Neural cell (in vitro differentiated cells): ENCODE data around the gene SIM1. TPM values are rescaled to one million over a fixed set of nuclear protein-coding genes. Genes with fewer than 3 reads are reported as not detected.

ENCODE experiments used
- H2AFZ ChIP-seq: fragments of 200-600, 300-800 bp; sonication (generic), shearing (Covaris generic); 2 replicates; pipeline ENCODE4 v1.6.0; 2014; ENCODE audit warnings: low read depth, mild to moderate bottlenecking, antibody characterized with exemption, low read length, moderate library complexity
- H3F3A ChIP-seq: fragments of 200-600 bp; shearing (Covaris generic); 2 replicates; pipeline ENCODE4 v1.6.1; 2016; ENCODE audit warnings: mild to moderate bottlenecking, moderate library complexity, mixed read lengths, antibody characterized with exemption, low read length; ENCODE audit not compliant: insufficient read depth, poor library complexity, severe bottlenecking
- H3K27ac ChIP-seq: fragments of 200-600, 300-800 bp; sonication (generic), shearing (Covaris generic); 2 replicates; pipeline ENCODE4 v1.5.1; 2014; ENCODE audit warnings: mild to moderate bottlenecking, low read length, moderate library complexity
- H3K27me3 ChIP-seq: fragments of 300-800, 200-600 bp; sonication (generic), shearing (Covaris generic); 2 replicates; pipeline ENCODE4 v1.6.0; 2014; ENCODE audit warnings: mild to moderate bottlenecking, low read depth, low read length, moderate library complexity; ENCODE audit not compliant: insufficient read depth
- H3K36me3 ChIP-seq: fragments of 300-800, 200-600 bp; sonication (generic), shearing (Covaris generic); 2 replicates; pipeline ENCODE4 v1.5.1; 2014; ENCODE audit warnings: mild to moderate bottlenecking, antibody characterized with exemption, low read length, moderate library complexity; ENCODE audit not compliant: insufficient read depth
- H3K4me2 ChIP-seq: fragments of 300-800, 200-600 bp; sonication (generic), shearing (Covaris generic); 2 replicates; pipeline ENCODE4 v1.6.0; 2014; ENCODE audit warnings: mild to moderate bottlenecking, low read length
- H3K4me3 ChIP-seq: fragments of 300-800, 200-600 bp; sonication (generic), shearing (Covaris generic); 2 replicates; pipeline ENCODE4 v1.5.1; 2014; ENCODE audit warnings: mild to moderate bottlenecking, low read length, moderate library complexity
- H3K79me2 ChIP-seq: fragments of 200-600 bp; shearing (Covaris generic); replicated peaks from 2 replicates; pipeline ENCODE4 v1.6.0; 2014; ENCODE audit warnings: mild to moderate bottlenecking, low read length, moderate library complexity; ENCODE audit not compliant: insufficient read depth
- H3K9ac ChIP-seq: fragments of 300-800, 200-600 bp; sonication (generic), shearing (Covaris generic); 2 replicates; pipeline ENCODE4 v1.6.1; 2016; ENCODE audit warnings: mild to moderate bottlenecking, low read length, mixed read lengths
- H3K9me2 ChIP-seq: fragments of 200-600 bp; shearing (Covaris generic); 2 replicates; pipeline ENCODE4 v1.6.1; 2016; ENCODE audit warnings: mild to moderate bottlenecking, low read length, mixed read lengths; ENCODE audit not compliant: insufficient read depth
- H3K9me3 ChIP-seq: fragments of 200-600, 300-800 bp; sonication (generic), shearing (Covaris generic); 2 replicates; pipeline ENCODE4 v1.6.1; 2016; ENCODE audit warnings: mild to moderate bottlenecking, mixed run types, low read length, moderate library complexity, mixed read lengths
- H4K20me1 ChIP-seq: fragments of 200-600 bp; shearing (Covaris generic); 2 replicates; pipeline ENCODE4 v1.6.1; 2016; ENCODE audit warnings: mild to moderate bottlenecking, mixed run types; ENCODE audit not compliant: insufficient read depth
- EP300 ChIP-seq: fragments of 450-650 bp; conservative IDR thresholded peaks from 2 replicates; pipeline ENCODE4 v1.6.1; 2014; ENCODE audit warnings: antibody characterized with exemption, mild to moderate bottlenecking, moderate library complexity; ENCODE audit not compliant: poor library complexity, severe bottlenecking
- EZH2 ChIP-seq: fragments of 200-600, 300-800 bp; shearing (Covaris generic), sonication (generic); IDR thresholded peaks from 2 replicates; pipeline ENCODE4 v1.6.1; 2014; ENCODE audit warnings: antibody characterized with exemption, low read length, borderline replicate concordance, mild to moderate bottlenecking; ENCODE audit not compliant: insufficient read depth, poor library complexity, severe bottlenecking
- MXI1 ChIP-seq: fragments of 450-650 bp; conservative IDR thresholded peaks from 2 replicates; pipeline ENCODE4 v1.6.1; 2014; ENCODE audit warnings: antibody characterized with exemption, mild to moderate bottlenecking; ENCODE audit not compliant: poor library complexity, severe bottlenecking
- POLR2AphosphoS5 ChIP-seq: IDR thresholded peaks from 2 replicates; pipeline ENCODE4 v1.6.1; 2012
- RAD21 ChIP-seq: fragments of 450-650 bp; conservative IDR thresholded peaks from 2 replicates; pipeline ENCODE4 v1.6.1; 2014; ENCODE audit warnings: antibody characterized with exemption, mild to moderate bottlenecking, moderate library complexity
- SMC3 ChIP-seq: fragments of 450-650 bp; conservative IDR thresholded peaks from 2 replicates; pipeline ENCODE4 v1.6.1; 2014; ENCODE audit warnings: antibody characterized with exemption, mild to moderate bottlenecking, moderate library complexity; ENCODE audit not compliant: poor library complexity
- TAF1 ChIP-seq: IDR thresholded peaks from 2 replicates; pipeline ENCODE4 v1.6.1; 2012; ENCODE audit warnings: low read depth
- polyA plus RNA-seq: library from polyadenylated mRNA; depleted of rRNA; stranded (reverse); fragments of >200 nt; gene quantifications from 2 replicates; pipeline ENCODE4 v1.2.3, GENCODE V29; 2014
- TF ChIP-seq, protein P1 (sequence below): fragments of 450-650 bp; IDR thresholded peaks from 2 replicates; pipeline ENCODE4 v1.5.1; 2014; ENCODE audit warnings: antibody characterized with exemption, mild to moderate bottlenecking, moderate library complexity; ENCODE audit not compliant: poor library complexity, severe bottlenecking
- TF ChIP-seq, protein P2 (sequence below): IDR thresholded peaks from 2 replicates; pipeline ENCODE4 v1.6.1; 2012; ENCODE audit warnings: borderline replicate concordance

Gene SIM1
- polyA plus RNA-seq, 1 donor from 2014 or later: not detected

DNA sequence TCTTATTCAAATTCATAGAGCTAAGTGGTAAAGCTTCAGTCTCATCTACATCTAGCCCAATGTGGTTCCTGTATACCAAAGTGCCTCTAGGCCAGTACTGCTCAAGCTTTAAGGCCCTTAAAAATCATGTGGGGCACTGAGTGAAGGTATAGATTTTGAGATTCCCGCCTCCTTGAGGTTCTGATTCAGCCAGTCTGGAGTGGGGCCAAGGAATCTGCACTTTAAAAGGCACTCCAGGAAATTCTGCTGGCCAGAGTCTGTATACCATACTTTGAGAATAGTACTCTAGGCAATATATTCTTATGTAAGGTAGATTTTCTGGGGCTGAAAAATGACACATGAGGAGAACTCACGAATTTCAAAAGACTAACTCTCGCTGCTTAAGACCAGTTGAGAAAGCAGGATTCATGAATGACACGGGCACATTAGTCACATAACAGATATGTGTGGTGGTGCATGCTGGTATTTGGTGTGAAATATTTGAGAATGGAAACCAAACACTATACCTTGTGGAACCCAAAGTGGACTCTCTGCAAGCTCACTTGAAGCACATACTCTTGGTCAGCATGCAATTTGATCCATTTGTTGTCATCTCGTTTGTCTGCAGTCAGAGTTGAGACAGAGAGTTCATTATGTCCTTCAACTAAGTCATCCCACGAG, 47.6 kb upstream of the SIM1 start:
- Histone ChIP-seq H3K27me3 (no peaks in the 10 kb centered on the region), H3K79me2 (no peaks in the 10 kb centered on the region), H3K4me3 (no peak overlapping the region), H3K9me2 (no peaks in the 10 kb centered on the region), H3K36me3 (no peaks in the 10 kb centered on the region), H4K20me1 (no peaks in the 10 kb centered on the region), H3K27ac (no peak overlapping the region), H3F3A (no peaks in the 10 kb centered on the region), H2AFZ (no peak overlapping the region), H3K4me2 (no peak overlapping the region), H3K9me3 (no peaks in the 10 kb centered on the region), H3K9ac (no peak overlapping the region)
- TF ChIP-seq TAF1: no peak
- no peak for TF ChIP-seq RAD21
- no peak for TF ChIP-seq EP300
- no peak for TF ChIP-seq MXI1
- no peak for TF ChIP-seq EZH2
- TF ChIP-seq, protein P1, sequence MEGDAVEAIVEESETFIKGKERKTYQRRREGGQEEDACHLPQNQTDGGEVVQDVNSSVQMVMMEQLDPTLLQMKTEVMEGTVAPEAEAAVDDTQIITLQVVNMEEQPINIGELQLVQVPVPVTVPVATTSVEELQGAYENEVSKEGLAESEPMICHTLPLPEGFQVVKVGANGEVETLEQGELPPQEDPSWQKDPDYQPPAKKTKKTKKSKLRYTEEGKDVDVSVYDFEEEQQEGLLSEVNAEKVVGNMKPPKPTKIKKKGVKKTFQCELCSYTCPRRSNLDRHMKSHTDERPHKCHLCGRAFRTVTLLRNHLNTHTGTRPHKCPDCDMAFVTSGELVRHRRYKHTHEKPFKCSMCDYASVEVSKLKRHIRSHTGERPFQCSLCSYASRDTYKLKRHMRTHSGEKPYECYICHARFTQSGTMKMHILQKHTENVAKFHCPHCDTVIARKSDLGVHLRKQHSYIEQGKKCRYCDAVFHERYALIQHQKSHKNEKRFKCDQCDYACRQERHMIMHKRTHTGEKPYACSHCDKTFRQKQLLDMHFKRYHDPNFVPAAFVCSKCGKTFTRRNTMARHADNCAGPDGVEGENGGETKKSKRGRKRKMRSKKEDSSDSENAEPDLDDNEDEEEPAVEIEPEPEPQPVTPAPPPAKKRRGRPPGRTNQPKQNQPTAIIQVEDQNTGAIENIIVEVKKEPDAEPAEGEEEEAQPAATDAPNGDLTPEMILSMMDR: no peak
- TF ChIP-seq SMC3: no peak
- no peak for TF ChIP-seq POLR2AphosphoS5
- TF ChIP-seq, protein P2, sequence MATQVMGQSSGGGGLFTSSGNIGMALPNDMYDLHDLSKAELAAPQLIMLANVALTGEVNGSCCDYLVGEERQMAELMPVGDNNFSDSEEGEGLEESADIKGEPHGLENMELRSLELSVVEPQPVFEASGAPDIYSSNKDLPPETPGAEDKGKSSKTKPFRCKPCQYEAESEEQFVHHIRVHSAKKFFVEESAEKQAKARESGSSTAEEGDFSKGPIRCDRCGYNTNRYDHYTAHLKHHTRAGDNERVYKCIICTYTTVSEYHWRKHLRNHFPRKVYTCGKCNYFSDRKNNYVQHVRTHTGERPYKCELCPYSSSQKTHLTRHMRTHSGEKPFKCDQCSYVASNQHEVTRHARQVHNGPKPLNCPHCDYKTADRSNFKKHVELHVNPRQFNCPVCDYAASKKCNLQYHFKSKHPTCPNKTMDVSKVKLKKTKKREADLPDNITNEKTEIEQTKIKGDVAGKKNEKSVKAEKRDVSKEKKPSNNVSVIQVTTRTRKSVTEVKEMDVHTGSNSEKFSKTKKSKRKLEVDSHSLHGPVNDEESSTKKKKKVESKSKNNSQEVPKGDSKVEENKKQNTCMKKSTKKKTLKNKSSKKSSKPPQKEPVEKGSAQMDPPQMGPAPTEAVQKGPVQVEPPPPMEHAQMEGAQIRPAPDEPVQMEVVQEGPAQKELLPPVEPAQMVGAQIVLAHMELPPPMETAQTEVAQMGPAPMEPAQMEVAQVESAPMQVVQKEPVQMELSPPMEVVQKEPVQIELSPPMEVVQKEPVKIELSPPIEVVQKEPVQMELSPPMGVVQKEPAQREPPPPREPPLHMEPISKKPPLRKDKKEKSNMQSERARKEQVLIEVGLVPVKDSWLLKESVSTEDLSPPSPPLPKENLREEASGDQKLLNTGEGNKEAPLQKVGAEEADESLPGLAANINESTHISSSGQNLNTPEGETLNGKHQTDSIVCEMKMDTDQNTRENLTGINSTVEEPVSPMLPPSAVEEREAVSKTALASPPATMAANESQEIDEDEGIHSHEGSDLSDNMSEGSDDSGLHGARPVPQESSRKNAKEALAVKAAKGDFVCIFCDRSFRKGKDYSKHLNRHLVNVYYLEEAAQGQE: no peak

DNA sequence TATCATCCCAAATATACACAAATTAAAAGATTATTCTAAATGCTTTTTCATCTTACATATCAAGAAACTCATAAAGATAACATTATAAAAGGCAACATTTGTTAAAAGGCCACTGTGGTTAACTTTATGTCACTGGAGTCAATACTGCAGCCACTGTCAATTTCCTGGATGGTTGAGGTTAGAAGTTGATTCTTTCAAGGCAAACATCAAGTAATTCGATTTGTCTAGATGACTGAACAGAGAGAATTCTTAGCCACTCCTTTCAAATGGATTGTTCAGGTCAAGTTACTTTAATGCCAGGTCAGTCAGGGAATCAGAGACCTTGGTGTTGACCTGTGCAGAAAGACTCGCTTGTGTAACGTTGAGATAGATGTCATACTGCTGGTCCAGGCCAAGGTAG, 44.4 kb upstream of the SIM1 start:
- Histone ChIP-seq H3K9me2 (no peaks in the 10 kb centered on the region), H3K9ac (no peak overlapping the region), H2AFZ (no peak overlapping the region), H4K20me1 (no peaks in the 10 kb centered on the region), H3K27me3 (no peaks in the 10 kb centered on the region), H3K36me3 (no peaks in the 10 kb centered on the region), H3K4me2 (no peak overlapping the region), H3K4me3 (no peak overlapping the region), H3K9me3 (no peaks in the 10 kb centered on the region), H3K79me2 (no peaks in the 10 kb centered on the region), H3K27ac (no peak overlapping the region), H3F3A (no peaks in the 10 kb centered on the region)
- TF ChIP-seq EZH2 (no peak), POLR2AphosphoS5 (no peak), SMC3 (no peak), EP300 (no peak), RAD21 (no peak)
